Mammary epithelial cell (primary cell): ENCODE measurements around the gene TPRG1L.

Source experiments
- CTCF ChIP-seq, 2 donors: IDR thresholded peaks in 1 of 2; conservative IDR thresholded peaks in 1 of 2; 2 replicates each; pipeline ENCODE4 v1.5.1; 2011 to 2012; ENCODE audit warnings: inconsistent platforms in 2 of 2, low read length in 2 of 2, mild to moderate bottlenecking in 2 of 2, control low read depth in 1 of 2, low read depth in 1 of 2; ENCODE audit not compliant: insufficient read depth in 1 of 2; ENCODE audit errors: extremely low read depth in 1 of 2
- EZH2 ChIP-seq: IDR thresholded peaks from 2 replicates; pipeline ENCODE4 v1.6.1; 2012; ENCODE audit warnings: low read length, inconsistent platforms, borderline replicate concordance

GRCh38 chr1:3602375-3602774 lies 22.4 kb upstream of the TPRG1L start:
- TF ChIP-seq CTCF (conservative IDR thresholded peaks at IDR 0.05 in 1 of 2, IDR thresholded peaks at IDR 0.05 in 1 of 2; ENCODE audit: extremely low read depth in 1 of 2, insufficient read depth in 1 of 2, low read depth in 1 of 2, low read length in 2 of 2) (no peak), EZH2 (no peak)
